ACC112 (cell line): Measurements from ENCODE around the gene POLR3C.
"Not testable (repeated sequence)": the region's sequence is repeated elsewhere in the genome, so short reads cannot be mapped to it uniquely, and the experiment has no call there.

ENCODE experiments used
- H2AFZ ChIP-seq: fragments of 200-600 bp; sonication (generic); one replicate; pipeline ENCODE4 v1.6.0; 2017; ENCODE audit warnings: antibody characterized with exemption, low read length; ENCODE audit not compliant: unreplicated experiment
- H3K27ac ChIP-seq: fragments of 200-600 bp; sonication (generic); 2 replicates; pipeline ENCODE4 v1.5.1; 2014; ENCODE audit warnings: low read depth, mild to moderate bottlenecking, antibody characterized with exemption, low read length, moderate library complexity
- H3K27me3 ChIP-seq: fragments of 200-600 bp; sonication (generic); 2 replicates; pipeline ENCODE4 v1.6.1; 2014; ENCODE audit warnings: mild to moderate bottlenecking, antibody characterized with exemption, low read length, moderate library complexity, mixed read lengths; ENCODE audit not compliant: insufficient read depth
- H3K36me3 ChIP-seq: fragments of 200-600 bp; sonication (generic); 2 replicates; pipeline ENCODE4 v1.6.1; 2016; ENCODE audit warnings: mild to moderate bottlenecking, antibody characterized with exemption, low read length, moderate library complexity, mixed read lengths; ENCODE audit not compliant: insufficient read depth
- H3K4me1 ChIP-seq: fragments of 200-600 bp; sonication (generic); one replicate; pipeline ENCODE4 v1.6.1; 2016; ENCODE audit warnings: low read length, mixed read lengths; ENCODE audit not compliant: insufficient read depth, unreplicated experiment, control insufficient read depth
- H3K4me3 ChIP-seq: fragments of 200-600 bp; sonication (generic); 2 replicates; pipeline ENCODE4 v1.5.1; 2014; ENCODE audit warnings: mild to moderate bottlenecking, low read depth, low read length
- H3K79me2 ChIP-seq: fragments of 200-600 bp; sonication (generic); one replicate; pipeline ENCODE4 v1.6.0; 2016; ENCODE audit warnings: low read length; ENCODE audit not compliant: control insufficient read depth, unreplicated experiment, insufficient read depth

Gene POLR3C

DNA sequence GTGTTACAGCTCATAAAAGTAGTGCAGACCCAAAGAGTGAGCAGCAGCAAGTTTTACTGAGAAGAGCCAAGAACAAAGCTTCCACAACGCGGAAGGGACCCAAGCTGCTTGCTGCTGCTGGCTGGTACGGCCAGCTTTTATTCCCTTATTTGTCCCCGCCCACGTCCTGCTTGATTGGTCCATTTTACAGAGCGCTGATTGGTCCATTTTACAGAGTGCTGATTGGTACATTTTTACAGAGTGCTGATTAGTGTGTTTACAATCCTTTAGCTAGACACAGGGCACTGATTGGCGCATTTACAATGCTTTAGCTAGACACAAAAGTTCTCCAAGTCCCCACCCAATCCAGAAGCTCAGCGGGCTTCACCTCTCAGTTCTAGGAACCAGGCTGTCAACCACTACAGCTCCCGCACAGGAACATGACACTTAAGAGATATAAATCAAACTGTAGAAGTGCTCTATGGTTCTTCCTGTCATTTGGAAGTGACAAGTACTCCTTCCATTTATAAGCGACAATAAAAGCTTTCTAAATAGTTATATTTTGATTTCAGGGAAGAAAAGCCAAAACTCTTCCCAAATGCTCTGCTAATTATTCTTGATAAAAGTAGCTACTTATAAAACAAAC lies 28.6 kb upstream of the POLR3C start:
- Histone ChIP-seq H3K27me3 (no peaks in the 10 kb centered on the region), H3K27ac (no peak overlapping the region), H3K79me2 (peaks cover 34% of the 10 kb centered on the region), H3K4me1 (no peaks in the 10 kb centered on the region), H3K4me3 (no peak overlapping the region), H3K36me3 (peaks cover 25% of the 10 kb centered on the region), H2AFZ (no peak overlapping the region)

DNA sequence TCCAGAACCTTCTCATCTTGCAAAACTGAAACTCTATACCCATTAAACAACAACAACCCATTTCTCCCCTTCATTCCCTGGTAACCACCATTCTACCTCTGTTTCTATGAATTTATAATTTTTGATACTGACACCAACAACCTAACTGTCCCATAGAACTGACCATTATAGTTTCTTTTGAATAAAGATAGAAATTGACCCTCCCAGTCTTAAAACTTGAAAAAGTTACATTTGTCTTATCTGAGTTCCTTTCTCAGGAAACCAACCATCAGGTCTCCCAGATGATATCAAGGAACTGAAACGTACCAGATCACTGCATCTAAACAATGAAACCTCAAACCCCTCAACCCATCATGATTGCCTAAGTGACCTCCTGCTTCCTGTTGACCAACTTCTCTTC lies 27.2 kb upstream of the POLR3C start:
- Histone ChIP-seq H3K36me3 (peaks cover 26% of the 10 kb centered on the region), H3K27ac (no peak overlapping the region), H3K79me2 (peaks cover 45% of the 10 kb centered on the region), H3K27me3 (no peaks in the 10 kb centered on the region), H3K4me3 (no peak overlapping the region), H2AFZ (no peak overlapping the region), H3K4me1 (no peaks in the 10 kb centered on the region)

DNA sequence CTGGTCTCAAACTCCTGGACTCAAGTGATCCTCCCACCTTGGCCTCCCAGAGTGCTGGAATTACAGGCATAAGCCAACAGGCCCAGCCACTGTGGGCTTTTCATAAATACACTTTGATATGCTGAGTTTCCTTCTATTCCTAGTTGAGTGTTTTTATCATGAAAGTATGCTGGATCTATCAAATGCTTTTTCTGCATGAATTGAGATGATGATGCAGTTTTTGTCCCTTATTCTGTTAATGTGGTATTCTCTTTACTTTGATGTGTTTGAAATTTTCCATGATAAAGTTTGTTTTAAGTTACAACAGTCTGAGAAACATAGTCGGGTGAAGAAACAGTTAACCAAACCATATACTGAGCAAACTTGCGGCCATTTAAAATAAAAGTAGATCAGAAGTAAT lies 24.2 kb upstream of the POLR3C start:
- no peak overlapping the region for H2AFZ ChIP-seq
- no peaks in the 10 kb centered on the region for H3K27me3 ChIP-seq
- no peak overlapping the region for H3K27ac ChIP-seq
- peaks cover 26% of the 10 kb centered on the region for H3K36me3 ChIP-seq
- H3K4me1 ChIP-seq = peaks cover 19% of the 10 kb centered on the region
- peaks cover 65% of the 10 kb centered on the region for H3K79me2 ChIP-seq
- no peak overlapping the region for H3K4me3 ChIP-seq

DNA sequence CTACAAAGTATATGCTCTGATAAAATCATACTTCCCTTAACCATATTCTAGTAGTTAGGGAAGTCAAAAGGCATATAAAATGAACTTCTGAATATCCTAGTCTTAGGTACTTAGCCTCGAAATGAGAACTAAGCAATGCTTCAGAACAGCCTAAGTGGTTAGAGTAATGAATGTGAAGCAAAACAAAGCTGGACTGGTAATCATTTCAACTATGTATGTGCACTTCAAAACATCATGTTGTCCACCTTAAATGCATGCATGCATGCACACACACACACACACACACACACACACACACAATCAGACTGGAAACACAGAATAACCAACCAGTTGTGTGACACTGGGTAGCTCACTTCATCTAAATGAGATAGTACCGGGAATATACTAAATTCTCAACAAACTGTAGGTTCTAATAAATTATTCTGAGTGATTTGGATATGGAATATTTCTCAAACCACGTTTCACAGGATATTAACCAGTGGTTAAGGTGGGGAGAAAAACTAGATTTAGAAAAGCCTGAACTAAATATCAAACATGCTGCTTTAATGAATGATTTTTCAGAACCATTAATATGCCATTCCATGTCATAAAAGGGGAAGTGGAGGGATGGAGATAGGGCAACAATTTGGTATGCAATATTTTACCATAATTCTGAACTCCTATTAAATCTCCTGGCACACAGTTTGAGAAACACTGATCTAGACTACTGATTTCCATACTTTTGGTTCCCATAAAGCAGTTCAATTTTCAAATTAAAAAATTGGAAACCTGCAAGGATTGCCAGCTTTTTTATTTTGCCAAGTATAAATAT lies 19.6 kb upstream of the POLR3C start:
- H3K4me1 ChIP-seq = peaks cover 19% of the 10 kb centered on the region
- H3K36me3 ChIP-seq = 0 out of 2 replicates have a peak, but pooled peaks cover 4% of the 10 kb centered on the region
- H3K79me2 ChIP-seq = peaks cover 84% of the 10 kb centered on the region
- H3K27me3 ChIP-seq = no peaks in the 10 kb centered on the region
- no peak overlapping the region for H3K4me3 ChIP-seq
- H3K27ac ChIP-seq = no peak overlapping the region
- no peak overlapping the region for H2AFZ ChIP-seq

DNA sequence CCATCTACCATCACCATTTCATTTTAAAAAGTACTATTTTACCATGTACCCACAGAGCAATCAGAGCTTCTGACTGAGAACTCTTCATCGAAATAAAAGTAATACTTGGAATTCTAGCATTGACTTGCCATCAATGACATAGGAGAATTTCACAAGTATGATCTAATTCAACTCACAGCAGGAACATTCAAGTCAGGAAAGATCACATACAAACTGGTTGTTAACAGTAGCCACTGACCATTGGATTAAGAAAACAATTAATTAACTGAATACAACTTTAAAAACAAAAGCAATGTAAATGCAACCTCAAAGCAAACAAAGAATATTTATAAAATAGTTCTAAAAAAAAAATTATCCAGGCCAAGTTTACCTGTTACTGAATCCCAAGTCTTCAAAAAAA lies 18.9 kb upstream of the POLR3C start:
- 0 out of 2 replicates have a peak, but pooled peaks cover 4% of the 10 kb centered on the region for H3K36me3 ChIP-seq
- H3K27me3 ChIP-seq = no peaks in the 10 kb centered on the region
- no peak overlapping the region for H3K27ac ChIP-seq
- peaks cover 19% of the 10 kb centered on the region for H3K4me1 ChIP-seq
- no peak overlapping the region for H2AFZ ChIP-seq
- H3K79me2 ChIP-seq = peaks cover 79% of the 10 kb centered on the region
- H3K4me3 ChIP-seq = no peak overlapping the region

DNA sequence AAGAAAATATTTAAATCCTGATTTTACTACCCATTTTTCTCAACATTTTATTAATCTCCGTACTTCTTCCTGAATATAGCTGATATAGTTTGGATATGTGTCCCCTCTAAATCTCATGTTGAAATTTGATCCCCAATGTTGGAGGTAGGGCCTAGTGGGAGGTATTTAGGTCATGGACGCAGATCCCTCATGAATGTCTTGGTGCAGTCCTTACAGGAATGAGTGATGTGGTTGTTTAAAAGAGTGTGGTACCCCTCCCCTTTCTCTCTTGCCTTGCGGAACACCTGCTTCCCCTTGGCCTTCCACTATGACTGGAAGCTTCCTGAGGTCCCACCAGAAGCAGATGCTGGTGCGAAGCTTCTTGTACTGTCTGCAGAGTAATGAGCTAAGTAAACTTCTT lies 17.6 kb upstream of the POLR3C start:
- Histone ChIP-seq H3K79me2 (peaks cover 65% of the 10 kb centered on the region), H3K36me3 (no peaks in the 10 kb centered on the region), H3K4me1 (peaks cover 19% of the 10 kb centered on the region)

DNA sequence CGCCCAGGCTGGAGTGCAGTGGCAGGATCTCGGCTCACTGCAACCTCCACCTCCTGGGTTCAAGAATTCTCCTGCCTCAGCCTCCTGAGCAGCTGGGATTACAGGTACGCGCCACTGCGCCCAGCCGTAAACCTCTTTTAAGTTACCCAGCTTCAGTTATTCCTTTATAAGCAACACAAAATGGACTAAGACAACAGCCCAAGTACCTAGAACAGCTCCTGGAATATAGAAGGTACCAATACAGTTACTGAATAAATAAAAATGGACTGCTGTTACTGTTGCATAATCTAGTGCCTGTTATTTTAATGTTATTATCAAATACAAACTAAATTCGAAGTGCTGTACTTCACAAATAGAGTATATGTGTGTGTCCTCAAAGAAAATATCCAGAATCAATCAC lies 17.2 kb upstream of the POLR3C start:
- Histone ChIP-seq H3K27me3 (no peaks in the 10 kb centered on the region), H3K36me3 (no peaks in the 10 kb centered on the region), H3K4me3 (no peak overlapping the region), H3K27ac (no peak overlapping the region), H3K79me2 (peaks cover 61% of the 10 kb centered on the region), H3K4me1 (peaks cover 19% of the 10 kb centered on the region), H2AFZ (no peak overlapping the region)

More for the DNA sequence above, 17.6 kb upstream of the POLR3C start:
- no peak overlapping the region for H2AFZ ChIP-seq
- no peak overlapping the region for H3K27ac ChIP-seq
- no peak overlapping the region for H3K4me3 ChIP-seq
- no peaks in the 10 kb centered on the region for H3K27me3 ChIP-seq

DNA sequence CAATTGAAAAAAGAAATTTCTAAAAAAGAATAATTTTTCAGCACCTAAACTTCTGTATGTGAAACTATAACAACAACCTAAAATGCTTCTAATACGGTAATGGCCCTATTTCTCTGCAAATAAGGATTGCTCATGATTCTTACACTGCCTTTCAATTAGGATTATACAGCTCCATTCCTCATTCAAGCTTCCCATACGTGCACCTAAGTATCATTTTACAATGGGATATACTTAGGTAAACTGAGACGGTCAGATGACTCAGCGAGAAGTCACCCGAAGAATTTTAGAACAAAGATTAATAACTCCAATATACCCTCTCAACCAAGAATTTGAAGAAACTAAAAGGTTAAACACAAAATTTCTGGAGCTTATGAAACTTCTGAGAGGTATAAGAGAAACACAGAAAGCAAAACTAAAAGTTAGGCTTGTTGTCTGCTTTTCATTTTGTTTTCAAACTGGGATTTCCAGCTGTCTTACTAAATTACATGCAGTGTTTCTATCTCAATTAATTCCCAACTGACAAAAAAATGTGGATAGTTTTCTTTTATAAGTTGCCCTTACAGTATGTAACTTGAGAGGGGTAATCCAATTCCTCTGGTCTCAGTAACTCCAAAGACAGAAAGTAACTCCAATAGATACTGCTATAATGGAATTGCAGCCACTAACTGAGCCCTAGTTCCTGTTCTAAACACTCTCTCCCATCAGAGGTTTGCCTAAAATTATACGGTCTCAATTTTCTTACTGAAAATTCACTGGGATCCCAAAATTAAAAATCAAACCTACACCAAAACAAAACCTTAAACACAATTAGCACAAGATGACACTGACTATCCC lies 10.8 kb upstream of the POLR3C start:
- peaks cover 18% of the 10 kb centered on the region for H3K79me2 ChIP-seq
- not testable (repeated sequence) for H3K4me1 ChIP-seq, H2AFZ ChIP-seq, H3K27me3 ChIP-seq, H3K4me3 ChIP-seq, H3K36me3 ChIP-seq
- H3K27ac ChIP-seq = peak overlapping the region; percentile 43

DNA sequence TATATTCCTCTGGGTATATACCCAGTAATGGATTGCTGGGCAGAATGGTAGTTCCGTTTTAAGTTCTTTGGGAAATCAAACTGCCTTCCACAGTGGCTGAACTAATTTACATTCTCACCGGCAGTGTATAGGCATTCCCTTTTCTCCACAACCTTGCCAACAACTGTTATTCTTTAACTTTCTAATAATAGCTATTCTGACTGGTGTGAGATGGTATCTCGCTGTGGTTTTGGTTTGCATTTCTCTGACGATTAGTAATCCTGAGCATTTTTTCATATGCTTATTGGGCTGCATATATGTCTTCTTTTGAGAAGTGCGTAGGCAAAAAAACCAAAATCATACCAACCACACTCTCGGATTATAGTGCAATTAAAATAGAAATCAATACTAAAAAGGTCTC lies 5.9 kb upstream of the POLR3C start:
- not testable (repeated sequence) for H2AFZ ChIP-seq, H3K27me3 ChIP-seq, H3K4me3 ChIP-seq, H3K4me1 ChIP-seq, H3K36me3 ChIP-seq
- peaks cover 20% of the 10 kb centered on the region for H3K79me2 ChIP-seq
- peak overlapping the region; percentile 53 for H3K27ac ChIP-seq

DNA sequence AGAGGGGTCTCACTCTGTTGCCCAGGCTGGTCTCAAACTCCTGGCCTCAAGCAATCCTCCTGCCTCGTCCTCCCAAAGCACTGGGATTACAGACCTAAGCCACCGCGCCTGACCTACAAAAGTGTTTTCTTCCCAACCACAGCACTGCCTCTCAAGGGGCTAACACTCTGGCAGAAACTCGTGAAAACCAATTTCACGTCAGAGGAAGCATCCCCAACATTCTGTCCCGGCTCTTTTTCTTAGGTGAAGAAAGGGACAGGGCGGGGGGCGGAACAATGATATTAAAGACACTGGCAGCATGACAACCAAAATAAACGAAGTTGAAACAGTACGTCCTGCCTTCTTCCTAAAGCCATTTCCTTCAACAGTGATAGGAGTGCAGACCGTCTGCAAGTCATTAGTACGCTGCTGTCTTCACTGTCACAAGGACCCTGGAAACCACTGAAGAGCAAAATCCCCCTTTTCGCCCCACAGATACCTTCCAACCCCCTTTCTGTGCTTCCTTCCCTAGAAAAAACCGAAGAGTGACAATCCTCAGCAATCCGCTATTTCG lies 1.1 kb upstream of the POLR3C start:
- H3K27me3 ChIP-seq, H3K27ac ChIP-seq, H2AFZ ChIP-seq: not testable (repeated sequence)
- Histone ChIP-seq H3K79me2 (peaks cover 41% of the 10 kb centered on the region), H3K4me1 (peaks cover 12% of the 10 kb centered on the region), H3K4me3 (peak overlapping the region; percentile 62), H3K36me3 (peaks cover 19% of the 10 kb centered on the region)
